Stimulated activated CD4-positive, alpha-beta T cell treated with anti-CD3 and anti-CD28 coated beads, Interleukin-15, amount 100 ng/mL, for 48 hours (primary cell): Measurements from ENCODE around the gene TEX19.
"Not testable (repeated sequence)": the region's sequence is repeated elsewhere in the genome, so short reads cannot be mapped to it uniquely, and the experiment has no call there.

Experiments
- DNase-seq, 2 donors: peaks; one replicate each; pipeline ENCODE4 v3.0.0-alpha.2; 2020; ENCODE audit warnings: low read depth in 2 of 2

TEX19 gene

GRCh38 chr17:82355770-82356427 is 3.1 kb upstream of the TEX19 start:
- no peak for DNase-seq

GRCh38 chr17:82356845-82357355 is 2.1 kb upstream of the TEX19 start:
- DNase-seq = no peak

GRCh38 chr17:82357394-82357793 is 1.7 kb upstream of the TEX19 start:
- no peak for DNase-seq

GRCh38 chr17:82359451-82360074 is 516 bp downstream of the TEX19 start:
- DNase-seq = not testable (repeated sequence)

- DNase-seq = no peak
These were observed 3.0 kb downstream of the TEX19 start for GRCh38 chr17:82361885-82362633.

- DNase-seq = no peak
These were observed 6.7 kb downstream of the TEX19 start for GRCh38 chr17:82365606-82366295.

- no peak for DNase-seq
These were observed 7.7 kb downstream of the TEX19 start for GRCh38 chr17:82366749-82367148.

- DNase-seq = no peak
These were observed 8.9 kb downstream of the TEX19 start for GRCh38 chr17:82367724-82368524.

- no peak for DNase-seq
These were observed 10.2 kb downstream of the TEX19 start for GRCh38 chr17:82369211-82369610.

- DNase-seq = peak in 1 of 2 donors; percentile 25
These were observed 11.7 kb downstream of the TEX19 start for GRCh38 chr17:82370471-82371332.

GRCh38 chr17:82371333-82372248 is 12.5 kb downstream of the TEX19 start, which contains the start of gene UTS2R:
Gene UTS2R (plus strand): TSS chr17:82371765. CDS start chr17:82374325, 2,560 bp downstream.
- DNase-seq = no peak

GRCh38 chr17:82372249-82373071 is 13.4 kb downstream of the TEX19 start:
- no peak for DNase-seq

- DNase-seq = not testable (repeated sequence)
These were observed 14.0 kb downstream of the TEX19 start for GRCh38 chr17:82373072-82373452.

- no peak for DNase-seq
These were observed 14.9 kb downstream of the TEX19 start for GRCh38 chr17:82373731-82374625.

GRCh38 chr17:82374626-82375331 is 15.7 kb downstream of the TEX19 start:
- no peak for DNase-seq

GRCh38 chr17:82375359-82376041 is 16.5 kb downstream of the TEX19 start:
- no peak for DNase-seq
